Stomach (tissue), 4 donors: ENCODE measurements around the gene NRP2.

Source experiments
- EP300 ChIP-seq: sonication (generic); formaldehyde crosslinking; IDR thresholded peaks from one replicate; pipeline ENCODE4 v1.6.1; 2017; ENCODE audit warnings: antibody characterized with exemption
- POLR2A ChIP-seq, 4 donors: fragments of 450-650 bp; IDR thresholded peaks; one replicate each; pipeline ENCODE4 v1.6.1; 2016; ENCODE audit warnings: antibody characterized with exemption in 4 of 4, control low read depth in 2 of 4, mild to moderate bottlenecking in 1 of 4, moderate library complexity in 1 of 4
- POLR2AphosphoS5 ChIP-seq, 3 donors: sonication (generic); formaldehyde crosslinking; IDR thresholded peaks; one replicate each; pipeline ENCODE4 v1.6.1; 2016; ENCODE audit warnings: antibody characterized with exemption in 3 of 3
- TF ChIP-seq, protein P1 (sequence below), 7 experiments: fragments of 450-650 bp in 4 of 7; fragments of 200-600 bp in 3 of 7; sonication (generic) in 3 of 7; IDR thresholded peaks; one replicate each; pipeline ENCODE4 v1.5.1; 2016 to 2019; ENCODE audit warnings: antibody characterized with exemption in 7 of 7, control low read depth in 2 of 7, mild to moderate bottlenecking in 1 of 7

DNA sequence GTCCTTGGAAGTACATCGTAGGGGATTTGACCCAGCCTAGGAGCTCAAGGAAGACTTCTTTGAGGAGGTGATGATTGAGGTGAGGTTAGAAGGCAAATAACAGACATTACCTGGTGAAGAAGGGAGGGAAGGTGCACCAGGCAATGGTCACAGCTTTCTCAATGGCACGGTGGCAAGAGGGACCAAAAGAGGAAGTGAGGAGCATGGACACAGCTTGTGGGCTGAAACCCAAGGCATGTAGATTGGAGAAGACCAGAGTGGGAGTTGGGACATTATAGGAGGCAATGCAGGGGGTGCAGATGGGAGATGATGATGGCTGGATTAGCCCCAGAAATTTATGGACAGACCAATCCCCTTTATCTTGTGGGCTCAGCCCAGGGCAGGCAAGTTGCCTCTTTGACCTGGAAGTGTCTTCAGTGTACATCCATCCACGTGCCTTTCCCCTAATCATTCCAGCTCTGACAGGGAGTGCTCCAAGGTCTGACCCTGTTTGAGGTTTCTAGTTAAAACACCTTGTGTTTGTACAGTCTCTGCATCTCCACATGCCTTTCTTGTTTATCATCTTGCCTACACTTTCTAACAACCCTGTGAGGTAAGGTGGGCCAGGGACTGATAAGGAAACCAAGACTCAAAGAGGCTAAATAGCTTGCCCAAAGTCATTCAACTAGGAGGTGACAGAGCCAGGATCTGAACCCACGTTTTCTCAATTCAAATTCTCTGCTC lies 59.1 kb downstream of the NRP2 start:
- TF ChIP-seq, protein P1, sequence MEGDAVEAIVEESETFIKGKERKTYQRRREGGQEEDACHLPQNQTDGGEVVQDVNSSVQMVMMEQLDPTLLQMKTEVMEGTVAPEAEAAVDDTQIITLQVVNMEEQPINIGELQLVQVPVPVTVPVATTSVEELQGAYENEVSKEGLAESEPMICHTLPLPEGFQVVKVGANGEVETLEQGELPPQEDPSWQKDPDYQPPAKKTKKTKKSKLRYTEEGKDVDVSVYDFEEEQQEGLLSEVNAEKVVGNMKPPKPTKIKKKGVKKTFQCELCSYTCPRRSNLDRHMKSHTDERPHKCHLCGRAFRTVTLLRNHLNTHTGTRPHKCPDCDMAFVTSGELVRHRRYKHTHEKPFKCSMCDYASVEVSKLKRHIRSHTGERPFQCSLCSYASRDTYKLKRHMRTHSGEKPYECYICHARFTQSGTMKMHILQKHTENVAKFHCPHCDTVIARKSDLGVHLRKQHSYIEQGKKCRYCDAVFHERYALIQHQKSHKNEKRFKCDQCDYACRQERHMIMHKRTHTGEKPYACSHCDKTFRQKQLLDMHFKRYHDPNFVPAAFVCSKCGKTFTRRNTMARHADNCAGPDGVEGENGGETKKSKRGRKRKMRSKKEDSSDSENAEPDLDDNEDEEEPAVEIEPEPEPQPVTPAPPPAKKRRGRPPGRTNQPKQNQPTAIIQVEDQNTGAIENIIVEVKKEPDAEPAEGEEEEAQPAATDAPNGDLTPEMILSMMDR (IDR thresholded peaks at IDR 0.05), result no peak
- TF ChIP-seq POLR2A (IDR thresholded peaks at IDR 0.05), result no peak
- TF ChIP-seq POLR2AphosphoS5 (IDR thresholded peaks at IDR 0.05), result no peak
- TF ChIP-seq EP300, result no peak
